Endothelial cell of umbilical vein (primary cell): ENCODE data around the gene ALDH1A3.

Experiments
- EZH2 ChIP-seq: IDR thresholded peaks from 2 replicates; pipeline ENCODE4 v1.6.1; 2012; ENCODE audit warnings: borderline replicate concordance, low read depth, mild to moderate bottlenecking, moderate library complexity, low read length, inconsistent platforms; ENCODE audit not compliant: severe bottlenecking
- FOS ChIP-seq: IDR thresholded peaks from 2 replicates; pipeline ENCODE4 v1.6.1; 2011; ENCODE audit warnings: mild to moderate bottlenecking, low read length, moderate library complexity, borderline replicate concordance; ENCODE audit not compliant: insufficient read depth
- GATA2 ChIP-seq: IDR thresholded peaks from 2 replicates; pipeline ENCODE4 v1.7.0; 2011; ENCODE audit warnings: low read depth, mild to moderate bottlenecking, moderate library complexity, mixed read lengths, low read length; ENCODE audit not compliant: insufficient read length, insufficient read depth
- JUN ChIP-seq: IDR thresholded peaks from 2 replicates; pipeline ENCODE4 v1.6.1; 2011; ENCODE audit warnings: borderline replicate concordance, low read depth; ENCODE audit not compliant: insufficient read length, insufficient read depth
- MAX ChIP-seq: IDR thresholded peaks from 2 replicates; pipeline ENCODE4 v1.6.1; 2011; ENCODE audit not compliant: insufficient read depth, insufficient read length
- MYC ChIP-seq: IDR thresholded peaks from one replicate; pipeline ENCODE4 v1.6.1; 2011; ENCODE audit warnings: mild to moderate bottlenecking, low read depth, low read length
- POLR2A ChIP-seq: IDR thresholded peaks from 2 replicates; pipeline ENCODE4 v1.6.1; 2012; ENCODE audit warnings: low read depth, mild to moderate bottlenecking, control low read depth, low read length
- POLR2AphosphoS5 ChIP-seq: IDR thresholded peaks from 2 replicates; pipeline ENCODE4 v1.6.1; 2012; ENCODE audit warnings: low read depth, mild to moderate bottlenecking, control low read depth, low read length, moderate library complexity; ENCODE audit not compliant: insufficient read depth
- TF ChIP-seq, protein P1 (sequence below), 2 donors: IDR thresholded peaks; 1 replicate in 1 of 2; 2 replicates in 1 of 2; pipeline ENCODE4 v1.5.1; 2011; ENCODE audit warnings: low read length in 2 of 2, mild to moderate bottlenecking in 2 of 2, moderate library complexity in 2 of 2, control low read depth in 1 of 2, inconsistent platforms in 1 of 2, low read depth in 1 of 2; ENCODE audit not compliant: insufficient read depth in 1 of 2; ENCODE audit errors: extremely low read depth in 1 of 2

DNA sequence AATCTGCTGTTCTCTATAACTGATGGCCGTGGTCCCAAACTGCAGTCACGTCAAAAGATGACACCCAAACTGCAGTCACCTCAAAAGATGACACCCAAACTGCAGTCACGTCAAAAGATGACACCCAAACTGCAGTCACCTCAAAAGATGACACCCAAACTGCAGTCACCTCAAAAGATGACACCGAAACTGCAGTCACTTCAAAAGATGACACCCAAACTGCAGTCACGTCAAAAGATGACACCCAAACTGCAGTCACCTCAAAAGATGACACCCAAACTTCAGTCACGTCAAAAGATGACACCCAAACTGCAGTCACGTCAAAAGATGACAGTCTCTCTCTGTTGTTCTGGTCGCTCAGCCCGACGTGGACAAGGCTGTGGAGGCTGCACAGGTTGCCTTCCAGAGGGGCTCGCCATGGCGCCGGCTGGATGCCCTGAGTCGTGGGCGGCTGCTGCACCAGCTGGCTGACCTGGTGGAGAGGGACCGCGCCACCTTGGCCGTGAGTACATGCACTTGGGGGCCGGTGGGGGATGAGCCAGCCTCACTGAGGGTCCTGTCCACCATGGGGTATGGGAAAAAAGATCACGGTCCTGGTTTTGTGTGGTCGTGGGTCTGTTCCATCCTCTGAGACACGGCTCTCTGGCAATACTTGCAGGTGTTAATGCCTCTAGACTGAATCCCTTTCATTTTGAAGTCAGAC is 7.7 kb downstream of the ALDH1A3 start:
- no peak for TF ChIP-seq MYC
- TF ChIP-seq, protein P1, sequence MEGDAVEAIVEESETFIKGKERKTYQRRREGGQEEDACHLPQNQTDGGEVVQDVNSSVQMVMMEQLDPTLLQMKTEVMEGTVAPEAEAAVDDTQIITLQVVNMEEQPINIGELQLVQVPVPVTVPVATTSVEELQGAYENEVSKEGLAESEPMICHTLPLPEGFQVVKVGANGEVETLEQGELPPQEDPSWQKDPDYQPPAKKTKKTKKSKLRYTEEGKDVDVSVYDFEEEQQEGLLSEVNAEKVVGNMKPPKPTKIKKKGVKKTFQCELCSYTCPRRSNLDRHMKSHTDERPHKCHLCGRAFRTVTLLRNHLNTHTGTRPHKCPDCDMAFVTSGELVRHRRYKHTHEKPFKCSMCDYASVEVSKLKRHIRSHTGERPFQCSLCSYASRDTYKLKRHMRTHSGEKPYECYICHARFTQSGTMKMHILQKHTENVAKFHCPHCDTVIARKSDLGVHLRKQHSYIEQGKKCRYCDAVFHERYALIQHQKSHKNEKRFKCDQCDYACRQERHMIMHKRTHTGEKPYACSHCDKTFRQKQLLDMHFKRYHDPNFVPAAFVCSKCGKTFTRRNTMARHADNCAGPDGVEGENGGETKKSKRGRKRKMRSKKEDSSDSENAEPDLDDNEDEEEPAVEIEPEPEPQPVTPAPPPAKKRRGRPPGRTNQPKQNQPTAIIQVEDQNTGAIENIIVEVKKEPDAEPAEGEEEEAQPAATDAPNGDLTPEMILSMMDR (IDR thresholded peaks at IDR 0.05; ENCODE audit: extremely low read depth in 1 of 2, insufficient read depth in 1 of 2, low read depth in 1 of 2, low read length in 2 of 2), result no peak
- TF ChIP-seq POLR2AphosphoS5, result no peak
- no peak for TF ChIP-seq FOS
- TF ChIP-seq POLR2A, result no peak
- no peak for TF ChIP-seq JUN
- no peak for TF ChIP-seq EZH2
- TF ChIP-seq MAX, result no peak
- no peak for TF ChIP-seq GATA2
